BLaER1 (cell line): Measurements from ENCODE around the gene RNF13.
"Not testable (repeated sequence)": the region's sequence is repeated elsewhere in the genome, so short reads cannot be mapped to it uniquely, and the experiment has no call there.

Source experiments
- H3K27ac ChIP-seq: shearing (Covaris generic); formaldehyde crosslinking; 2 replicates; pipeline ENCODE4 v1.8.1; 2022
- H3K27me3 ChIP-seq: shearing (Covaris generic); formaldehyde crosslinking; 2 replicates; pipeline ENCODE4 v1.8.1; 2022
- H3K36me3 ChIP-seq: shearing (Covaris generic); formaldehyde crosslinking; 2 replicates; pipeline ENCODE4 v1.8.1; 2022
- H3K4me1 ChIP-seq: shearing (Covaris generic); formaldehyde crosslinking; 2 replicates; pipeline ENCODE4 v1.8.1; 2022
- H3K4me2 ChIP-seq: shearing (Covaris generic); formaldehyde crosslinking; 2 replicates; pipeline ENCODE4 v1.8.1; 2022
- H3K4me3 ChIP-seq: shearing (Covaris generic); formaldehyde crosslinking; 2 replicates; pipeline ENCODE4 v1.8.1; 2022
- H3K9ac ChIP-seq: shearing (Covaris generic); formaldehyde crosslinking; 2 replicates; pipeline ENCODE4 v1.8.1; 2022
- H3K9me3 ChIP-seq: shearing (Covaris generic); formaldehyde crosslinking; 2 replicates; pipeline ENCODE4 v1.8.1; 2022
- H4K20me1 ChIP-seq: shearing (Covaris generic); formaldehyde crosslinking; 2 replicates; pipeline ENCODE4 v1.8.1; 2022
- Cebpa-rat ChIP-seq: shearing (Covaris generic); IDR thresholded peaks from 2 replicates; pipeline ENCODE4 v1.8.1; 2022

The RNF13 gene

DNA sequence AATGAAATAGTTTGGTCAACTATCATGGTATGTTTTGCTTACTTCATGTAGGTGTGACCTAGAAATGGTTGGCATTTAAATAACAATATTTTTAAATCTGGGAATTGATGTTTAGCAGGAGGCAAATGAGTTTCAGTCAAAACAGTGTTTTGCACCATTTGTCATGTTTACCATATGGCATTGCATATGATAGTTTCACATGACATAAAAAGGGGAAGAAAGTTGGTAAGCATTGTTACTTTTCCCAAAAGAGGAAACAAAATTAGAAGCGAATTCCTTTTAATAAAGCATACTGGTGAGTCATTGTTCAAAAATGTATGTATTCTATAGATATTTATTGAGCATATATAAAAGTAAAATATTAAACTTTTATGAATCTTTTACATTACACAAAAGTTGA lies 2.3 kb downstream of the RNF13 start:
- Histone ChIP-seq H3K4me1 (peaks cover 31% of the 10 kb centered on the region), H3K27me3 (no peaks in the 10 kb centered on the region), H3K4me2 (peak overlapping the region; percentile 94), H3K4me3 (no peak overlapping the region), H3K9me3 (peaks cover 5% of the 10 kb centered on the region; the same call in 1 of the 2 replicates), H3K36me3 (peaks cover 4% of the 10 kb centered on the region; the same call in 1 of the 2 replicates), H3K9ac (no peak overlapping the region), H3K27ac (no peak overlapping the region), H4K20me1 (peaks cover 66% of the 10 kb centered on the region)
- no peak for TF ChIP-seq Cebpa-rat

DNA sequence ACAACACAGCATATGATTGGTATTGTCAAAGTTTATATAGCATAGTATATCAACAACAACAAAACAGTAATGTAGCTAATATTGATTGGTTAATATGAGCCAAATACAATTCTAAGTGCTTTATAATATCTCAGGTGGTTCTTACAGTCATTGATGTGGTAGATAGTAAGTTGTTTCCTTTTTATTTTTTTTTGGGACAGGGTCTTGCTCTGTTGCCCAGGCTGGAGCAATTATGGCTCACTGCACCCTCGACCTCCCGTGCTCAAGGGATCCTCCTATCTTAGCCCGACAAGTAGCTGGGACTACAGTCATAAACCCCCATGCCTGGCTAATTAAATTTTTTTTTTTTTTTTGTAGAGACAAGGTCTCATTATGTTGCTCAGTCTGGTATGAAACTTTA lies 2.7 kb downstream of the RNF13 start:
- H3K27me3 ChIP-seq = no peaks in the 10 kb centered on the region
- peaks cover 7% of the 10 kb centered on the region for H3K9me3 ChIP-seq
- peak overlapping the region; percentile 94 for H3K4me2 ChIP-seq
- no peak overlapping the region for H3K27ac ChIP-seq
- no peak overlapping the region for H3K9ac ChIP-seq
- peaks cover 4% of the 10 kb centered on the region; the same call in 1 of the 2 replicates for H3K36me3 ChIP-seq
- peaks cover 31% of the 10 kb centered on the region for H3K4me1 ChIP-seq
- H3K4me3 ChIP-seq = no peak overlapping the region
- no peak for TF ChIP-seq Cebpa-rat
- H4K20me1 ChIP-seq = peaks cover 70% of the 10 kb centered on the region

DNA sequence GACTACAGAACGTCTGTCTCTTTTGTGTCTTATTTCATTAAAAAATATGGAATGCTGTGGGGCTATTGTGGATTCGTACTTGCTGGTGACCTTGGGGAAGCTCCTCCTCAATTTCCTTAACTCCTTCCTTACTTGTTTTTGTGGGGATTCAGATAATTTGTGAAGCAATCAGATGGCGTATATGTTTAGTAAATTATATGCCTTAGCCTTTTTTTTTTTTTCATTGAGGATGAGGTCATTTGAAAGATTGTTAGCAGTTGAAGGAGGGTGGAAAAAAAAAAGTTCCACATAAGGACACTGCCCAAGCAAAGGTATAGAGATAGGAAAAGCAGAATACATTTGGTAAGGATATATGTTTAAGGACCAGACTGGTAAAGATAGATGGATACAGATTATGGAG lies 3.3 kb downstream of the RNF13 start:
- no peak overlapping the region for H3K4me3 ChIP-seq
- H3K9ac ChIP-seq = no peak overlapping the region
- peaks cover 4% of the 10 kb centered on the region; the same call in 1 of the 2 replicates for H3K36me3 ChIP-seq
- peaks cover 13% of the 10 kb centered on the region for H3K9me3 ChIP-seq
- no peak overlapping the region for H3K27ac ChIP-seq
- H3K4me1 ChIP-seq = peaks cover 31% of the 10 kb centered on the region
- peaks cover 76% of the 10 kb centered on the region for H4K20me1 ChIP-seq
- no peak for TF ChIP-seq Cebpa-rat
- H3K4me2 ChIP-seq = peak overlapping the region; percentile 94; the same call in 1 of the 2 replicates
- H3K27me3 ChIP-seq = no peaks in the 10 kb centered on the region

DNA sequence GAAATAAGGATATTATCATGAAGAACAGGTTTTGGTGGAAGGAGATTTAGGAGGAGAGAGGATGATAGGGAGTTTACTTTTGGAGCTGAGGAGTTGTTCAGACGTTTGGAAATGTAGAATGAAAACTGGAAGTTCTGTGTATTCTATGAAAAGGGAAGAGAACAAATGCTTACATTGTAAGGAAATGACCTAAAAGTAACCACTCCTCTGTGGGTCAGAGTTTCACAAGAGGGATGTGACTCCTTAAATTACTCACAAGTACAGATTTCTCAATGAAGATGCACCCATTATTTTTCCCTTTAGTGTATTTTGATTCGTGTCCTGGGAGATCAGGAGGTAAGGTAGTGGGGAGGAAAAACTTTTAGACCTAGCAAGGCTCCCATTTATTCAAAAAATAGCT lies 4.0 kb downstream of the RNF13 start:
- Histone ChIP-seq H3K27ac (no peak overlapping the region), H3K27me3 (no peaks in the 10 kb centered on the region), H3K4me1 (peaks cover 30% of the 10 kb centered on the region), H3K36me3 (peaks cover 4% of the 10 kb centered on the region; the same call in 1 of the 2 replicates), H4K20me1 (peaks cover 76% of the 10 kb centered on the region), H3K9ac (no peak overlapping the region), H3K4me3 (no peak overlapping the region), H3K4me2 (no peak overlapping the region), H3K9me3 (peaks cover 17% of the 10 kb centered on the region)
- no peak for TF ChIP-seq Cebpa-rat

DNA sequence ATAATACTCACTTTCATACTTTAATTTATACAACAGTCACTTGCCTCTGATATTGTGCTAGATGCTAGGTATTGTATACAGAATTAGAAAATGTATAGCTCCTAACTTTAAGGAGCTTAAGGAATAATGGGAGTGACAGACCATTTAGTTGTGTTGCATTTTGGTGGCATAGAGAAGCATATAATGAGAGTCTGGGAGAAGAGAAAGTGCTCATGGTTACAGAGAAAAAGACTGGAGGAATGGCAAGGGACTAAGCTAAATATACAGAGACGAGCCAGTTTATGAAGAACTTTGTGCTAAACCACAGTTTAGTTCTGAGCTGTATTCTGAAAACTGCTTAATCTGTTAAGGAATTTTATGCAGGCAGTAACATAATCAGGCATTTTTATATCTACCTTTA lies 6.4 kb downstream of the RNF13 start:
- no peak for TF ChIP-seq Cebpa-rat
- Histone ChIP-seq H3K9me3 (peaks cover 22% of the 10 kb centered on the region), H3K9ac (no peak overlapping the region), H3K27ac (no peak overlapping the region), H3K4me2 (no peak overlapping the region), H4K20me1 (peaks cover 76% of the 10 kb centered on the region), H3K36me3 (peaks cover 7% of the 10 kb centered on the region), H3K4me3 (no peak overlapping the region), H3K4me1 (peaks cover 19% of the 10 kb centered on the region), H3K27me3 (no peaks in the 10 kb centered on the region)

DNA sequence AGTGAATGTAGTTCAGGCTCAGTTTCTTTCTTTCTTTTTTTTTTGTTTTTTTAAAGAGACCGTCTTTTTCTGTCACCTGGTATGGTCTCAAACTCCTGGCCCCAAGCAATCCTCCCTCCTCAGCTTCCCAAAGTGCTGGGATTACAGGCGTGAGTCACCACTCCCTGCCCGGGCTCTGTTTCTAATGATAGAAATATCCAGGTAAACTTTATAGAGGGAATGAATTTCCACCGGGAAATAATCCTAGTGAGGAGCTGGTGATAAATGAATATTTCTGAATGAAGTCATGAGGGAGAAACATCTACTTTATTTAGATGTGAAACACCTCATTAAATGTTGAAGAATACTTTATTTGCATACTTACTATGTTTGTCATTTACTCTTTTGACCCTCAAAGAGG lies 7.2 kb downstream of the RNF13 start:
- H3K4me2 ChIP-seq = no peak overlapping the region
- H3K9ac ChIP-seq = no peak overlapping the region
- no peak overlapping the region for H3K4me3 ChIP-seq
- no peak for TF ChIP-seq Cebpa-rat
- H3K4me1 ChIP-seq = peaks cover 11% of the 10 kb centered on the region
- H3K9me3 ChIP-seq = peaks cover 22% of the 10 kb centered on the region
- H3K36me3 ChIP-seq = peaks cover 12% of the 10 kb centered on the region
- H3K27me3 ChIP-seq = no peaks in the 10 kb centered on the region
- H4K20me1 ChIP-seq = peaks cover 75% of the 10 kb centered on the region
- no peak overlapping the region for H3K27ac ChIP-seq

DNA sequence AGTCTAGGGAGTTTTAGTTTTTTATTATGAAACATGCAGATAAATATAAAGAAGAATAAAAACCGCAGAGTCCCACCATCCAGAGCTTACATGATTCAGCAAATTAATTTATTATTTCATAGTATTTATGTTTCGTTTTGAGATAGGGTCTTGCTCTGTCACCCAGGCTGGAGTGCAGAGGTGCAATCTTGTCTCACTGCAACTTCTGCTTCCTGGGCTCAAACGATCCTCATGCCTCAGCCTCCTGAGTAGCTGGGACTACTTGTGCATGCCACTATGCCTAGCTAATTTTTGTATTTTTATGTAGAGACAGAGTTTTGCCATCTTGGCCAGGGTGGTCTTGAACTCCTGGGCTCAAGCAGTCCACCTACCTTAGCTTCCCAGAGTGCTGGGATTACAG lies 13.6 kb downstream of the RNF13 start:
- Histone ChIP-seq H4K20me1 (peaks cover 37% of the 10 kb centered on the region), H3K4me3 (no peak overlapping the region), H3K27ac (no peak overlapping the region), H3K9me3 (peaks cover 44% of the 10 kb centered on the region), H3K4me2 (no peak overlapping the region), H3K27me3 (no peaks in the 10 kb centered on the region), H3K9ac (no peak overlapping the region), H3K4me1 (no peaks in the 10 kb centered on the region), H3K36me3 (peaks cover 22% of the 10 kb centered on the region)
- no peak for TF ChIP-seq Cebpa-rat

DNA sequence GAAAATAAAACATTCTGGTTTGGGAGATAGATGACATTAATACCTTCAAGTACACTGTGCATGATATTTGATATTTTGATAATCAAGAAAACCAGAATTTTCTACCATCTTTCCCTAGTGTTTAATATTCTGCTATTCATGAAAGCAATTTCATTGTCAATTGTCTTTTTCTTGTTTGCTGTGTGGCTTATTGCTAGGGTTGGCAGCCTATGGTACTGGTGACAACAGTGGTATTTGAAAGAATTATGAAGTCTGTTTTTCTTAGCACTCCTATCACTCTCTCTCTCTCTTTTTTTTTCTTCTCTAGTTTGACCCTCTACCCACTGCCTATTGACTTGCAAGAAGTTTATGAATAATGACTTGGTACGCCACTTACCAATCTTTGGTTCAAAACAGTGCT lies 15.4 kb downstream of the RNF13 start:
- Histone ChIP-seq H3K9ac (no peak overlapping the region), H3K27ac (no peak overlapping the region), H3K27me3 (no peaks in the 10 kb centered on the region), H3K36me3 (peaks cover 29% of the 10 kb centered on the region), H3K4me2 (no peak overlapping the region), H3K4me1 (no peaks in the 10 kb centered on the region), H4K20me1 (peaks cover 37% of the 10 kb centered on the region), H3K4me3 (no peak overlapping the region), H3K9me3 (peaks cover 53% of the 10 kb centered on the region)
- TF ChIP-seq Cebpa-rat = no peak

DNA sequence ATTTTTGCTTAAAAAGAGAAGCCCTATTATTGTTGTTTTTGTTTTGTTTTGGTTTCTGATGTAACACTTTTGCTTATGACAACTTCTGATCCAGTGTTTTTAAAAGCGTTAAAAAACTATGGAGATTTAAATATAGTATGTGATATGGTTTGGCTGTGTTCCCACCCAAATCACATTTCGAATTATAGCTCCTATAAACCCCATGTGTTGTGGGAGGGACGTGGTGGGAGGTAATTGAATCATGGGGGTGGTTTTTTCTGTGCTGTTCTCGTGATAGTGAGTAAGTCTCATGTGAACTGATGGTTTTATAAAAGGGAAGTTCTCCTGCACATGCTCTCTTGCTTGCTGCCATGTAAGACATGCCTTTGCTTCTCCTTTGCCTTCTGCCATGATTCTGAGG lies 16.6 kb downstream of the RNF13 start:
- peaks cover 28% of the 10 kb centered on the region for H4K20me1 ChIP-seq
- H3K9me3 ChIP-seq = peaks cover 64% of the 10 kb centered on the region
- H3K9ac ChIP-seq, H3K4me3 ChIP-seq, H3K4me1 ChIP-seq, H3K27ac ChIP-seq, H3K4me2 ChIP-seq, H3K27me3 ChIP-seq: not testable (repeated sequence)
- H3K36me3 ChIP-seq = peaks cover 28% of the 10 kb centered on the region

DNA sequence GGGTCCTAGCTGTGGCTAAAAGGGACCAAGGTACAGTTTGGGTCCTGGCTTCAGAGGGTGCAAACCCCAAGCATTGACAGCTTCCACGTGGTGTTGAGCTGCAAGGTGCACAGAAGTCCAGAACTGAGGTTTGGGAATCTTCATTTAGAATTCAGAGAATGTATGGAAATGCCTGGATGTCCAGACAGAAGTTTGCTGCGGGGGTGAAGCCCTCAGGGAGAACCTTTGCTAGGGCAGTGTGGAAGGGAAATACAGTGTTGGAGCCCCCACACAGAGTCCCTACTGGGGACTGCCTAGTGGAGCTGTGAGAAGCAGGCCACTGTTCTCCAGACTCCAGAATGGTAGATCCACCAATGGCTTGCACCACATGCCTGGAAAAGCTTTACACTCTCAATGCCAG lies 17.9 kb downstream of the RNF13 start:
- no peaks in the 10 kb centered on the region for H3K4me1 ChIP-seq
- no peak overlapping the region for H3K9ac ChIP-seq
- H3K4me3 ChIP-seq = peak overlapping the region; percentile 36; the same call in 1 of the 2 replicates
- H4K20me1 ChIP-seq = peaks cover 17% of the 10 kb centered on the region; the same call in 1 of the 2 replicates
- peaks cover 76% of the 10 kb centered on the region for H3K9me3 ChIP-seq
- TF ChIP-seq Cebpa-rat = no peak
- H3K27me3 ChIP-seq = no peaks in the 10 kb centered on the region
- H3K27ac ChIP-seq = no peak overlapping the region
- H3K36me3 ChIP-seq = peaks cover 20% of the 10 kb centered on the region
- H3K4me2 ChIP-seq = no peak overlapping the region

DNA sequence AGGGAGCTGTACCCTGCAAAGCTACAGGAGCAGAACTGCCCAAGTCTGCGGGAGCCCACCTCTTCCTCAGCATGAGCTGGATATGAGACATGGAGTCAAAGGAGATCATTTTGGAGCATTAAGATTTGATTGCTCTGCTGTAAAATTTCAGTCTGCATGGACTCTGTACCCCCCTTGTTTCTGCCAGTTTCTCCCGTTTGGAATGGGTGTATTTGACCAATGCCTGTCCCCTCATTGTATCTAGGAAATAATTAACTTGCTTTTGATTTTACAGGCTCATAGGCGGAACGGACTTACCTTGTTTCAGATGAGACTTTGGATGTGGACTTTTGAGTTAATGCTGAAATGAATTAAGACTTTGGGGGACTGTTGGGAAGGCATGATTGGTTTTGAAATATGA lies 18.3 kb downstream of the RNF13 start:
- Histone ChIP-seq H3K27ac (no peak overlapping the region), H3K36me3 (peaks cover 20% of the 10 kb centered on the region), H3K4me1 (no peaks in the 10 kb centered on the region), H3K4me3 (peak overlapping the region; percentile 36; the same call in 1 of the 2 replicates), H3K27me3 (no peaks in the 10 kb centered on the region), H3K9ac (no peak overlapping the region), H3K4me2 (no peak overlapping the region), H4K20me1 (peaks cover 13% of the 10 kb centered on the region; the same call in 1 of the 2 replicates), H3K9me3 (peaks cover 81% of the 10 kb centered on the region)
- TF ChIP-seq Cebpa-rat = no peak
